HepG2 (cell line): ENCODE results near the gene BTG1. TPM values are rescaled to one million over a fixed set of nuclear protein-coding genes. Genes with fewer than 3 reads are reported as not detected.

Experiments used
- CBFB ChIP-seq: sonication (generic); formaldehyde crosslinking; IDR thresholded peaks from 2 replicates; pipeline ENCODE4 v1.4.0; 2020; ENCODE audit warnings: missing genetic modification reagents
- CENPX ChIP-seq: sonication (generic); formaldehyde crosslinking; IDR thresholded peaks from 2 replicates; pipeline ENCODE4 v1.9.0; 2021; ENCODE audit warnings: mild to moderate bottlenecking, missing genetic modification reagents, moderate library complexity
- IKZF5 ChIP-seq: IDR thresholded peaks from 2 replicates; pipeline ENCODE4 v1.6.1; 2018; ENCODE audit warnings: missing genetic modification reagents, mild to moderate bottlenecking, missing compliant biosample characterization
- MIER2 ChIP-seq: IDR thresholded peaks from 2 replicates; pipeline ENCODE4 v1.6.1; 2016; ENCODE audit warnings: missing biosample characterization, missing genetic modification reagents
- MLXIP ChIP-seq: sonication (generic); formaldehyde crosslinking; IDR thresholded peaks from 2 replicates; pipeline ENCODE4 v1.9.0; 2021; ENCODE audit warnings: missing genetic modification reagents, borderline replicate concordance
- POGK ChIP-seq: sonication (generic); formaldehyde crosslinking; conservative IDR thresholded peaks from 2 replicates; pipeline ENCODE4 v1.8.0; 2022; ENCODE audit warnings: mild to moderate bottlenecking, moderate library complexity, missing genetic modification reagents
- SNAPC4 ChIP-seq: sonication (generic); formaldehyde crosslinking; IDR thresholded peaks from 2 replicates; pipeline ENCODE4 v1.4.0; 2020; ENCODE audit warnings: mild to moderate bottlenecking, missing genetic modification reagents
- ZNF18 ChIP-seq: sonication (generic); formaldehyde crosslinking; IDR thresholded peaks from 2 replicates; pipeline ENCODE4 v1.8.0; 2022; ENCODE audit warnings: mild to moderate bottlenecking, missing genetic modification reagents; ENCODE audit not compliant: insufficient replicate concordance
- ZNF598 ChIP-seq: sonication (generic); formaldehyde crosslinking; IDR thresholded peaks from 2 replicates; pipeline ENCODE4 v1.5.1; 2020; ENCODE audit warnings: mild to moderate bottlenecking, missing genetic modification reagents, borderline replicate concordance
- ZNF761 ChIP-seq: sonication (generic); formaldehyde crosslinking; conservative IDR thresholded peaks from 2 replicates; pipeline ENCODE4 v1.4.0; 2020; ENCODE audit warnings: mild to moderate bottlenecking, missing genetic modification reagents
- ZSCAN29 ChIP-seq: sonication (generic); formaldehyde crosslinking; conservative IDR thresholded peaks from 2 replicates; pipeline ENCODE4 v1.4.0; 2020; ENCODE audit warnings: mild to moderate bottlenecking, missing genetic modification reagents
- polyA plus RNA-seq, 8 experiments: library from polyadenylated mRNA; depleted of rRNA in 3 of 8; stranded (reverse) in 7 of 8; unstranded in 1 of 8; fragments of >200 nt; fragmentation: Illumina TruSeq in 4 of 8; extraction: Trizol in 4 of 8; gene quantifications; 2 replicates each; pipeline versions ENCODE4 v1.2.1 to v1.2.3, GENCODE V29; 2011 to 2016; ENCODE audit warnings: low read depth in 4 of 8, missing spikeins in 1 of 8, mixed read lengths in 1 of 8; ENCODE audit not compliant: insufficient read depth in 1 of 8
- total RNA-seq, 5 experiments: library from RNA; depleted of rRNA; stranded (reverse); fragments of >200 nt; fragmentation: Illumina TruSeq; extraction: Trizol; gene quantifications; 2 replicates each; pipeline ENCODE4 v1.2.3, GENCODE V29; 2016; ENCODE audit warnings: low read depth in 1 of 5

Gene BTG1
- total and polyA plus RNA-seq, 2 of the 13 experiments (the other 11 are each of a cell fraction or from before 2014, with no cell fraction given) = 7.5 to 16.7 TPM

- TF ChIP-seq CENPX = no peak
- TF ChIP-seq ZSCAN29 = peak; percentile 58; the same call in 1 of the 2 replicates
- peak; percentile 70 for TF ChIP-seq ZNF18 (CRISPR knock-in tag)
- TF ChIP-seq POGK (CRISPR knock-in tag) = no peak
- TF ChIP-seq IKZF5 (CRISPR knock-in tag) = 0 out of 2 replicates have a peak, but pooled peaks have one; percentile 10
- TF ChIP-seq ZNF598 (CRISPR knock-in tag) = peak; percentile 41; the same call in 1 of the 2 replicates
- no peak for TF ChIP-seq MLXIP (CRISPR knock-in tag)
- no peak for TF ChIP-seq MIER2 (CRISPR knock-in tag)
- TF ChIP-seq CBFB (CRISPR knock-in tag) = no peak
- 0 out of 2 replicates have a peak, but pooled peaks have one; percentile 44 for TF ChIP-seq SNAPC4 (CRISPR knock-in tag)
- TF ChIP-seq ZNF761 (CRISPR knock-in tag) = 0 out of 2 replicates have a peak, but pooled peaks have one; percentile 21
Observed at GRCh38 chr12:92144631-92145480, 790 bp downstream of the BTG1 start (continued).
